ENCODE data around the gene EPHB1. TPM values are rescaled to one million over a fixed set of nuclear protein-coding genes. Genes with fewer than 3 reads are reported as not detected.
"Not testable (repeated sequence)": the region's sequence is repeated elsewhere in the genome, so short reads cannot be mapped to it uniquely, and the experiment has no call there.

EPHB1 gene
- total and polyA plus RNA-seq, 4 donors, result 0.23 to 1.7 (median 0.52) TPM

- TF ChIP-seq EGR1 (IDR thresholded peaks at IDR 0.05; ENCODE audit: low read depth in 2 of 2) (no peak), FOXA2 (IDR thresholded peaks at IDR 0.05) (no peak)
These were observed 175.8 kb downstream of the EPHB1 start (continued) for GRCh38 chr3:134970895-134971294.

- H3K36me3 ChIP-seq (ENCODE audit: control insufficient read depth in 4 of 4, insufficient read depth in 3 of 4, low read depth in 1 of 4, low read length in 3 of 4), result no peaks in the 10 kb centered on the region
- H3K27me3 ChIP-seq (ENCODE audit: control insufficient read depth in 4 of 4, insufficient read depth in 4 of 4, low read length in 3 of 4), result no peaks in the 10 kb centered on the region
- TF ChIP-seq, protein P1, sequence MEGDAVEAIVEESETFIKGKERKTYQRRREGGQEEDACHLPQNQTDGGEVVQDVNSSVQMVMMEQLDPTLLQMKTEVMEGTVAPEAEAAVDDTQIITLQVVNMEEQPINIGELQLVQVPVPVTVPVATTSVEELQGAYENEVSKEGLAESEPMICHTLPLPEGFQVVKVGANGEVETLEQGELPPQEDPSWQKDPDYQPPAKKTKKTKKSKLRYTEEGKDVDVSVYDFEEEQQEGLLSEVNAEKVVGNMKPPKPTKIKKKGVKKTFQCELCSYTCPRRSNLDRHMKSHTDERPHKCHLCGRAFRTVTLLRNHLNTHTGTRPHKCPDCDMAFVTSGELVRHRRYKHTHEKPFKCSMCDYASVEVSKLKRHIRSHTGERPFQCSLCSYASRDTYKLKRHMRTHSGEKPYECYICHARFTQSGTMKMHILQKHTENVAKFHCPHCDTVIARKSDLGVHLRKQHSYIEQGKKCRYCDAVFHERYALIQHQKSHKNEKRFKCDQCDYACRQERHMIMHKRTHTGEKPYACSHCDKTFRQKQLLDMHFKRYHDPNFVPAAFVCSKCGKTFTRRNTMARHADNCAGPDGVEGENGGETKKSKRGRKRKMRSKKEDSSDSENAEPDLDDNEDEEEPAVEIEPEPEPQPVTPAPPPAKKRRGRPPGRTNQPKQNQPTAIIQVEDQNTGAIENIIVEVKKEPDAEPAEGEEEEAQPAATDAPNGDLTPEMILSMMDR (IDR thresholded peaks at IDR 0.05; ENCODE audit: low read depth, low read length, missing input control), result no peak
- TF ChIP-seq ZBTB33 (IDR thresholded peaks at IDR 0.05), result no peak
- TF ChIP-seq ATF3 (IDR thresholded peaks at IDR 0.05), result no peak
- TF ChIP-seq EGR1 (IDR thresholded peaks at IDR 0.05; ENCODE audit: low read depth in 2 of 2), result no peak
- TF ChIP-seq NR2F2 (IDR thresholded peaks at IDR 0.05), result no peak
- no peak for TF ChIP-seq GABPA (IDR thresholded peaks at IDR 0.05 in 1 of 2, conservative IDR thresholded peaks at IDR 0.05 in 1 of 2)
- TF ChIP-seq YY1 (IDR thresholded peaks at IDR 0.05), result no peak
- no peak for TF ChIP-seq JUND (IDR thresholded peaks at IDR 0.05)
- TF ChIP-seq HNF4A (conservative IDR thresholded peaks at IDR 0.05), result no peak
- TF ChIP-seq MAX (IDR thresholded peaks at IDR 0.05), result no peak
- no peak for TF ChIP-seq TAF1 (conservative IDR thresholded peaks at IDR 0.05)
- TF ChIP-seq RAD21 (IDR thresholded peaks at IDR 0.05), result no peak
- TF ChIP-seq HNF4G (IDR thresholded peaks at IDR 0.05), result no peak
- TF ChIP-seq SP1 (IDR thresholded peaks at IDR 0.05), result no peak
- TF ChIP-seq RXRA (IDR thresholded peaks at IDR 0.05), result no peak
- TF ChIP-seq FOXA2 (IDR thresholded peaks at IDR 0.05), result no peak
- TF ChIP-seq FOXA1 (IDR thresholded peaks at IDR 0.05), result no peak
- no peak for TF ChIP-seq REST (IDR thresholded peaks at IDR 0.05)
- H3K4me3 ChIP-seq (ENCODE audit: low read depth in 1 of 3, low read length in 3 of 3), result no peak overlapping the region
- WGBS, result 80% methylated on average over 3 of the region's 3 CpGs
- no peaks in the 10 kb centered on the region for H3K4me1 ChIP-seq (ENCODE audit: control insufficient read depth in 4 of 4, insufficient read depth in 4 of 4, low read length in 3 of 4)
- no peak overlapping the region for H3K27ac ChIP-seq (ENCODE audit: low read depth in 1 of 2, low read length in 2 of 2)
- H3K9ac ChIP-seq (ENCODE audit: low read depth in 1 of 2, low read length in 2 of 2), result no peak overlapping the region
- H3K9me3 ChIP-seq (ENCODE audit: control insufficient read depth in 4 of 4, low read length in 3 of 4), result no peaks in the 10 kb centered on the region
- DNase-seq (ENCODE audit: low spot score), result no peak
These were observed 176.2 kb downstream of the EPHB1 start for GRCh38 chr3:134971306-134971705.

GRCh38 chr3:134971907-134972306, 176.8 kb downstream of the EPHB1 start:
- H3K9ac ChIP-seq (ENCODE audit: low read depth in 1 of 2, low read length in 2 of 2); H3K27ac ChIP-seq (ENCODE audit: low read depth in 1 of 2, low read length in 2 of 2); H3K4me1 ChIP-seq (ENCODE audit: control insufficient read depth in 4 of 4, insufficient read depth in 4 of 4, low read length in 3 of 4); DNase-seq (ENCODE audit: low spot score); H3K4me3 ChIP-seq (ENCODE audit: low read depth in 1 of 3, low read length in 3 of 3); H3K9me3 ChIP-seq (ENCODE audit: control insufficient read depth in 4 of 4, low read length in 3 of 4); H3K27me3 ChIP-seq (ENCODE audit: control insufficient read depth in 4 of 4, insufficient read depth in 4 of 4, low read length in 3 of 4); H3K36me3 ChIP-seq (ENCODE audit: control insufficient read depth in 4 of 4, insufficient read depth in 3 of 4, low read depth in 1 of 4, low read length in 3 of 4): not testable (repeated sequence)
